ENCODE data around the gene GPD1L.
A peak's percentile ranks its signal among the peaks of the same experiment; 100 is the strongest.
"Not testable (repeated sequence)": the region's sequence is repeated elsewhere in the genome, so short reads cannot be mapped to it uniquely, and the experiment has no call there.

The GPD1L gene

DNA sequence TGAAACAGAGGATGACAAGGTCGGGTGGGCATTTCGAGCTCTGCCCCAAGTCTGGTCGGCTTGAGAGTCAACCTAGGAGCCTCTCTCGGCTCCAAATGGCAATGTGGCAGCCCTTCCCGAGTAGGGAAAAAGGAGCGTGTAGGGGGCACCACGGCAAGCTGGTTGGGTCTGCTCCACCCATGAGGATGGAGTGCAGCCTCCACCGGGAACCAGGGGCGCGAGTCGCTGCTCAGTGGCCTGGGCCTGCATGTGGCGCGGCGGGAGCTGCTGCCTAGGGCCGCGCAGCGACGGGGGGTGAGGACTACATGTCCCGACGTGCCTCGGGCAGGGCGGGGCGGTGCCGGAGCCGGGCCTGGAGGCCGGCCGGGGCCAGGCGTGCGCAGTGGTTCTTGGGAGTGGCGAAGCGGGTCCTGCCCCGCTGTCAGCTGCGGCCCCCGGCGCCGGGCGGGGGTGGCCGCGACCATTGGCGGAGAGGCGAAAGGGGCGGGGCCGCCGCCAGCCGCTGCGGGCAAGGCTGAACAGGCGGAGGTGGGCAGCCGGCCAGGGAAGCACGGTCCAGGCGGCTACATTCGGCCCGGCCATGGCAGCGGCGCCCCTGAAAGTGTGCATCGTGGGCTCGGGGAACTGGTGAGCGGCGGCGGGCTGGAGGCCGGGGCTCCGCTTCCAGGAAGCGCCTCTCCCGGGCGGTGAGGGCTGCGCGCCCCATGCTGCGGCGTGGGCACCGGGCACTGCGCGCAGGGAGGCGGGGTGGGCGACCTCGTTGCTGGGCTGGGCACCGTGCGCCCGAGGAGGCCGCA, at the start of gene GPD1L:
Gene GPD1L (plus strand): TSS at position 489 of the 797 bp plus-strand sequence. CDS start 92 bp downstream, at position 581.
- no peaks in the 10 kb centered on the region for H3K27me3 Mint-ChIP-seq
- H3K27ac Mint-ChIP-seq, result peak within 1 kb of the TSS; percentile 83
- peak within 1 kb of the TSS; percentile 94 for H3K4me3 Mint-ChIP-seq
- ATAC-seq, result peak; percentile 100
- peaks cover 28% of the 10 kb centered on the region for H3K4me1 Mint-ChIP-seq
- peaks cover 9% of the 10 kb centered on the region for H3K9me3 Mint-ChIP-seq
- H3K36me3 Mint-ChIP-seq, result peaks cover 11% of the 10 kb centered on the region

- H3K27ac Mint-ChIP-seq, ATAC-seq, H3K36me3 Mint-ChIP-seq, H3K4me3 Mint-ChIP-seq, H3K9me3 Mint-ChIP-seq, H3K4me1 Mint-ChIP-seq, H3K27me3 Mint-ChIP-seq: not testable (repeated sequence)
Observed at GRCh38 chr3:32058465-32058864, 48.0 kb upstream of the GPD1L start.

DNA sequence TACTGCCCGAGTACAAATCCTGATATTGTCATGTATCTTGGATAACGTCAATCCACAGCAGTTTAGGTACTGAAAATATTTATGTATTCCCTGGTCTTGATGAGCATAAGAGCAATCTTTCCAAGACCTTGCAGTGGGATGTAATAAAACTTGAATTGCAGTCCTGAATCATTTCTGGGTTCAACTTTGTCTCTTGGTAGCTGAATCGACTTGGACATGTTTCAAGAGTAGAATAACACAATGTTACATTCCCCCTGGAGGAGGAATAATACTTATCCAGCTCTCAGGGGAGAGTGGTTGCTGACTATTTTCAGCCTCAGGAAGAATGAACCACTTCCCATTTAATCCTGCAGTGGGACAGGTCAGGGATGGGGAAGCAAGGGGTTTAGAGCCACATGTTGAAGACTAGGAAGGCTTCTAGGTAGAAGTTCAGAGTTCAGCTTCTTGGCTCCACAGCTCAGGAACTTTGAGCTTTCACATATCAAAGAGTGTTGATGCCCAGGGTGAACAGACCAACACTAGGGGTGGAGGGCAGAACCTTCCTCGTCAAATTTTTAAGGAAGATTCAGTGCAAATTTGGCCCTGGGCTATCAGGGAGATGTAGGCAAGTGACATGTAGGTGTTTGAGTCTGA, 43.4 kb upstream of the GPD1L start:
- Mint-ChIP-seq H3K36me3 (peaks cover 2% of the 10 kb centered on the region), H3K27ac (no peak overlapping the region), H3K4me3 (no peak overlapping the region), H3K27me3 (no peaks in the 10 kb centered on the region), H3K9me3 (no peaks in the 10 kb centered on the region), H3K4me1 (peaks cover 13% of the 10 kb centered on the region)
- no peak for ATAC-seq

- Mint-ChIP-seq H3K4me3 (no peak overlapping the region), H3K4me1 (peaks cover 6% of the 10 kb centered on the region), H3K36me3 (peaks cover 10% of the 10 kb centered on the region), H3K27me3 (no peaks in the 10 kb centered on the region), H3K9me3 (no peaks in the 10 kb centered on the region), H3K27ac (no peak overlapping the region)
- ATAC-seq, result no peak
Observed at GRCh38 chr3:32066686-32067085, 39.7 kb upstream of the GPD1L start.

- not testable (repeated sequence) for ATAC-seq, H3K36me3 Mint-ChIP-seq, H3K27ac Mint-ChIP-seq
Observed at GRCh38 chr3:32074194-32074593, 32.2 kb upstream of the GPD1L start.

GRCh38 chr3:32076566-32076965, 29.9 kb upstream of the GPD1L start:
- Mint-ChIP-seq H3K36me3 (no peaks in the 10 kb centered on the region), H3K27ac (no peak overlapping the region), H3K27me3 (no peaks in the 10 kb centered on the region), H3K4me3 (no peak overlapping the region), H3K4me1 (peaks cover 25% of the 10 kb centered on the region), H3K9me3 (no peaks in the 10 kb centered on the region)
- no peak for ATAC-seq

More at GRCh38 chr3:32074194-32074593, 32.2 kb upstream of the GPD1L start:
- H3K4me3 Mint-ChIP-seq, H3K9me3 Mint-ChIP-seq, H3K27me3 Mint-ChIP-seq: not testable (repeated sequence)
- peaks cover 15% of the 10 kb centered on the region for H3K4me1 Mint-ChIP-seq

DNA sequence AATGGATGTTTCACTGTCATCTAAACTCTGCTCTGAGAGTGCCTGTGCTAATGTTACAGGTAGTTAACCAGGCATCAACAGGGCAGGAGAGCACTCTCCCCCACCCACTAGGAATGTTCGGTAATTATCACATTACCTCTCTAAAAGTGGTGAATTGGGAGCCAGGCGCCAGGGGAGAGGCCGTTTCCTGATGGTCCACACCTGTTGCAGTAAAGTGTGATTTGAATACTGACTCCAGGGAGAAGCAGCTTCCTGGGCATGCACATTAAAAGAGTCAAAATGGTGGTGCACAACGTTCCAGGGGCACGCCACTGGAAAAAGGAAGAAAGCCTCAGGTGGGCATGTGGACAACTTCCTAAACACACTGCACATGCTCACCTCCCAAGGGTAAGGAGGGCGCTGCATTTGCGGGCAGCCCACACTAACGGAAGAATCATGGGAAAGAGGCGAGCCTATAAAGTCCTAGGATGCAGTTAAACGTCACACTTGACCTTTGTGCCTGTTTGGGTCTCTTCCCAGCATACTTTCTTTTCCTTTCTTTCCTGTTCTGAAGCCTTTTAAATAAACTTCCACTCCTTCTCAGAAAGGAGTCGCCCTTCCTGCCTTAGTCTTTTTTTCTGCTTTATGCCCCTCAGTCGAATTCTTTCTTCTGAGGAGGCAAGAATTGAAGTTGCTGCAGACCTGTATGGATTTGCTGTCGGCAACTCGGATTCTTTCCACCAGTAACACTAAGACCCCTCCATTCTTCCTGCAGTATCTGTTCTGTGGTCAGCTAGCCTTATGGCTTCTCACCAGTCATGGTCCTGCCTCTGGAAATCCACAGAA, 28.9 kb upstream of the GPD1L start:
- Mint-ChIP-seq H3K4me1 (peaks cover 31% of the 10 kb centered on the region), H3K9me3 (no peaks in the 10 kb centered on the region), H3K4me3 (no peak overlapping the region), H3K36me3 (no peaks in the 10 kb centered on the region), H3K27ac (no peak overlapping the region), H3K27me3 (no peaks in the 10 kb centered on the region)
- no peak for ATAC-seq

DNA sequence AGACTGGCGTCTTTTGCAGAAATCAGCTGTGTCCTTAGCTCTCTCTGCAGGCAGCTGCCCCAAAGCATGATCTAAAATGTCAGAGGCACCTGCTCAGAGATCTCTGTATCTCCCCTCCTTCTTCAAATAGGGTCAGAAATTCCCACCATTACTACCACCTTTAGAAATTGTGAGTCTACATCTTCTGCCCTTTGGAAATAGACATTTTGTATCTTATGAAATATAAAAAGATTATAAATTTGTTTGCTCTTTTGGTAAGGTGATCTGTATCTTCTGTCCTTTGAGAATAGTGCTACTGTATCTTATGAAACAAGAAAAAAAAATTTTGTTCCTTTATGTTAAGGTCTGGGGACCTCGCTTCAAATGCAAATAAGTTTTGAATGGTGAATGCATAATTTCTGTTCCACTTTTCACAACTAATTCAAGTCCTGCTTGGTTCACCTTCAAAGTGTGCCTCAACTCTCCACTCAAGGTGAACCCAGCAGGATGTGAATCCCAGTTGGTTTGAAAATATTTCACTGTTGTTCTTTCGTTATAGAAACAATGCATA, 28.3 kb upstream of the GPD1L start:
- Mint-ChIP-seq H3K27ac (no peak overlapping the region), H3K4me3 (no peak overlapping the region), H3K27me3 (no peaks in the 10 kb centered on the region), H3K36me3 (no peaks in the 10 kb centered on the region), H3K9me3 (no peaks in the 10 kb centered on the region), H3K4me1 (peaks cover 33% of the 10 kb centered on the region)
- ATAC-seq, result peak; percentile 39

DNA sequence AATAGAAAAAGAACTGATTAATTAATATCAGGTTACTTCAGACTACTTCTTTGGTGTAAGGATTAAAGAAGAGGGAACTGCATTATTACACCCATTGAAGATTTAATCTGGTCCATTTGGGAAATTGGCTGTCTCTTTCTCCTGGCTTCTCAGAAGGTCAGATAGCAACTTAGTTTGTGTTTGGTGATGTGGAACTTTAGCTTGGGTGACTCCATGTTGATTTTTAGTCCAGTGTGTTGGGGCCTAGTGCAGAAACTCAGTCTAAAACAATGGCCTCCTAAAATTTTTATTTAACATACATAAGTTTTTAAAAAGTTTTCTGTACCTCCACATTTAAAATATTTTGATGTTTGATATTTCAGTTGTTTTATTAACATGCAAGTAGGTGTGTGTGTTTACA, 27.6 kb upstream of the GPD1L start:
- Mint-ChIP-seq H3K27ac (no peak overlapping the region), H3K36me3 (no peaks in the 10 kb centered on the region), H3K4me1 (peaks cover 33% of the 10 kb centered on the region), H3K9me3 (no peaks in the 10 kb centered on the region), H3K27me3 (no peaks in the 10 kb centered on the region), H3K4me3 (no peak overlapping the region)
- ATAC-seq, result no peak

GRCh38 chr3:32082721-32083120, 23.7 kb upstream of the GPD1L start:
- H3K9me3 Mint-ChIP-seq, result no peaks in the 10 kb centered on the region
- H3K4me1 Mint-ChIP-seq, result peaks cover 29% of the 10 kb centered on the region
- H3K4me3 Mint-ChIP-seq, result no peak overlapping the region
- no peak for ATAC-seq
- H3K36me3 Mint-ChIP-seq, result no peaks in the 10 kb centered on the region
- no peak overlapping the region for H3K27ac Mint-ChIP-seq
- no peaks in the 10 kb centered on the region for H3K27me3 Mint-ChIP-seq

DNA sequence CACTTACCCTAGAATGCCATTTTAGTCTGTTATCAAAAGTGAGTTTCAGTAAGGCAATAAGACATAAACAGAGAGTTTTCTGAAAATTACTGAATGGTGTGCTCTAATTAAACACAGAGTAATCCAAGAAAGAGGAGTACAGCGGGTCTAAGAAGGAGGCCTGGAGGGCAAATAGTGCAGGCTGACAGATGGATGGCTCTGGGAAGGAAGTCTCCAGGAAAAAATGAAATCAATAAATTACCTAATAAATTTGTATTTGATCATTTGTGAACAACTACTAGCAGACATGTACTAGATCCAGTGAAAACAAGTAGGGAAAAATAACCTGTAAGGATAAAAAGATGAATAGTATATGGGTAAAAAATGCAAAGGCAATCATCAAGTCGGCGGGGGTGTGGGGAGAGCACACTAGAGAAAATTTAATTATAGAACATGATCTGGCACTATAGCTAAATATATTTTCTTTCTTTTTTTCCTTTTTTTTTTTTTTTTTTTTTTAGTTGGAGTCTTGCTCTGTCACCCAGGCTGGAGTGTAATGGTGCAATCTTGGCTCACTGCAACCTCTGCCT, 22.6 kb upstream of the GPD1L start:
- no peak overlapping the region for H3K4me3 Mint-ChIP-seq
- ATAC-seq, result no peak
- no peak overlapping the region for H3K27ac Mint-ChIP-seq
- no peaks in the 10 kb centered on the region for H3K27me3 Mint-ChIP-seq
- no peaks in the 10 kb centered on the region for H3K9me3 Mint-ChIP-seq
- H3K36me3 Mint-ChIP-seq, result no peaks in the 10 kb centered on the region
- peaks cover 19% of the 10 kb centered on the region for H3K4me1 Mint-ChIP-seq

DNA sequence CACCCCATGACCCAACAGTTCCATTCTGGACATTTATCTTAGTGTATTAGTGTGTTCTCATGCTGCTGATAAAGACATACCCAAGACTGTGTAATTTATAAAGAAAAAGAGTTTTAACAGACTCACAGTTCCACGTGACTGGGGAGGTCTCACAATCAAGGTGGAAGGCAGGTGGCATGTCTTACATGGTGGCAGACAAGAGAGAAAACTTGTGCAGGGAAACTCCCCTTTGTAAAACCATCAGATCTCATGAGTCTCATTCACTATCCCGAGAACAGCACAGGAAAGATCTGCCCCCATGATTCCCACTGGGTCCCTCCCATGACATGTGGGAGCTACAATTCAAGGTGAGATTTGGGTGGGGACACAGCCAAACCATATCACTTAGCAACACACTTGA, 21.6 kb upstream of the GPD1L start:
- H3K4me1 Mint-ChIP-seq, result peaks cover 15% of the 10 kb centered on the region
- no peaks in the 10 kb centered on the region for H3K36me3 Mint-ChIP-seq
- ATAC-seq, result no peak
- no peak overlapping the region for H3K4me3 Mint-ChIP-seq
- H3K27me3 Mint-ChIP-seq, result no peaks in the 10 kb centered on the region
- H3K27ac Mint-ChIP-seq, result no peak overlapping the region
- H3K9me3 Mint-ChIP-seq, result no peaks in the 10 kb centered on the region

GRCh38 chr3:32086464-32086863, 20.0 kb upstream of the GPD1L start:
- ATAC-seq, result no peak
- Mint-ChIP-seq H3K36me3 (no peaks in the 10 kb centered on the region), H3K4me1 (peaks cover 11% of the 10 kb centered on the region), H3K4me3 (no peak overlapping the region), H3K9me3 (no peaks in the 10 kb centered on the region), H3K27ac (no peak overlapping the region), H3K27me3 (no peaks in the 10 kb centered on the region)

GRCh38 chr3:32089476-32089875, 16.9 kb upstream of the GPD1L start:
- Mint-ChIP-seq H3K4me3 (no peak overlapping the region), H3K36me3 (no peaks in the 10 kb centered on the region), H3K27ac (no peak overlapping the region), H3K9me3 (no peaks in the 10 kb centered on the region), H3K4me1 (peaks cover 16% of the 10 kb centered on the region), H3K27me3 (no peaks in the 10 kb centered on the region)
- ATAC-seq, result no peak

DNA sequence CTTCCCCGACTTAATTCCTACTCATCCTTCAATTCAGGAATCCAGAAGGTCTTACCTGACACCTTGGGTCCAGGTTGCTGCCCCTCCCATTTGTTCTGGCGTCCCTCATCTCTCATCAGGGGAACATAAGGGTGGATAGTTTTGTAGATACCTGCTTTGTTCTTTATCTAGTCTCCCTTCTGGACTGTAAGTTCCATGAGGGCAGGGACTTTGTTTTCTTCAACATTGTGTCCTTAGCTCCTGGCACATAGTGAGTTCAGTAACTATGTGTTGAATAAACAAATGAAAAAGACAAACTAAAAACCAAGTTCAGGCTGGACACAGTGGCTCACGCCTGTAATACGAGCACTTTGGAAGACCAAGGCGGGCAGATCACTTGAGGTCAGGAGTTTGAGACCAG, 13.2 kb upstream of the GPD1L start:
- Mint-ChIP-seq H3K4me1 (peaks cover 16% of the 10 kb centered on the region), H3K36me3 (no peaks in the 10 kb centered on the region), H3K27me3 (no peaks in the 10 kb centered on the region), H3K27ac (peak overlapping the region; percentile 65), H3K4me3 (no peak overlapping the region), H3K9me3 (peaks cover 2% of the 10 kb centered on the region)
- no peak for ATAC-seq

All from stimulated activated memory B cell treated with anti-CD40 and anti-IgM and Interleukin-4, amounts not matched to agents 10 μg/mL and 1 μg/mL and 100 μg/mL, for 72 hours (primary cell).